OCI-LY7 (cell line): ENCODE data around the gene LPAR1. TPM values are rescaled to one million over a fixed set of nuclear protein-coding genes. Genes with fewer than 3 reads are reported as not detected.

ENCODE experiments used
- BruUV-seq: library from RNA; stranded (reverse); fragments of 400-500 nt; replicated peaks from 2 replicates; lab custom pipeline; 2021; lab: Mats Ljungman, UMichigan
- CTCF ChIA-PET: fragments of 300-600 bp; sonication (Branson Sonifier 250); formaldehyde crosslinking; loops from one replicate; lab custom pipeline; 2022; ENCODE audit warnings: antibody characterized with exemption; ENCODE audit not compliant: unreplicated experiment; lab: Charles Lee
- POLR2A ChIA-PET: fragments of 300-600 bp; sonication (Branson Sonifier 250); formaldehyde crosslinking; loops from one replicate; lab custom pipeline; 2022; ENCODE audit warnings: antibody characterized with exemption; lab: Charles Lee
- DNase-seq: peaks from one replicate; pipeline ENCODE4 v3.0.0-alpha.2; 2015; ENCODE audit warnings: low spot score
- H2AFZ ChIP-seq: fragments of 200-600 bp; sonication (generic), shearing (Covaris generic); 2 replicates; pipeline ENCODE4 v1.6.1; 2014; ENCODE audit warnings: mild to moderate bottlenecking, antibody characterized with exemption, low read length, moderate library complexity
- H3K27ac ChIP-seq: fragments of 200-600 bp; sonication (generic); 2 replicates; pipeline ENCODE4 v1.5.1; 2014; ENCODE audit warnings: mixed run types, low read depth, mild to moderate bottlenecking, moderate library complexity, low read length, inconsistent platforms; ENCODE audit not compliant: poor library complexity, severe bottlenecking
- H3K36me3 ChIP-seq: fragments of 200-600 bp; sonication (generic); 2 replicates; pipeline ENCODE4 v1.6.1; 2014; ENCODE audit warnings: mild to moderate bottlenecking, antibody characterized with exemption, low read length, moderate library complexity, mixed read lengths; ENCODE audit not compliant: insufficient read depth
- H3K4me1 ChIP-seq: fragments of 200-600 bp; sonication (generic); 2 replicates; pipeline ENCODE4 v1.5.1; 2014; ENCODE audit warnings: mild to moderate bottlenecking, low read length; ENCODE audit not compliant: insufficient read depth, poor library complexity, severe bottlenecking
- H3K4me2 ChIP-seq: fragments of 200-600 bp; sonication (generic); 2 replicates; pipeline ENCODE4 v1.6.1; 2014; ENCODE audit warnings: mild to moderate bottlenecking, low read length
- H3K4me3 ChIP-seq: fragments of 200-600 bp; sonication (generic); 2 replicates; pipeline ENCODE4 v1.5.1; 2014; ENCODE audit warnings: mild to moderate bottlenecking, low read depth, low read length; ENCODE audit not compliant: poor library complexity, severe bottlenecking
- H3K79me2 ChIP-seq: fragments of 200-600 bp; sonication (generic); 2 replicates; pipeline ENCODE4 v1.6.1; 2016; ENCODE audit warnings: low read depth, mild to moderate bottlenecking, low read length, moderate library complexity, mixed read lengths; ENCODE audit not compliant: insufficient read depth
- H3K9me2 ChIP-seq: fragments of 200-600 bp; sonication (generic); 2 replicates; pipeline ENCODE4 v1.6.1; 2016; ENCODE audit warnings: mild to moderate bottlenecking, low read length, mixed read lengths; ENCODE audit not compliant: insufficient read depth
- H3K9me3 ChIP-seq: fragments of 200-600 bp; sonication (generic); 2 replicates; pipeline ENCODE4 v1.6.1; 2014; ENCODE audit warnings: mild to moderate bottlenecking, mixed run types, low read length, mixed read lengths
- H4K20me1 ChIP-seq: fragments of 200-600 bp; sonication (generic); 2 replicates; pipeline ENCODE4 v1.6.1; 2014; ENCODE audit warnings: mild to moderate bottlenecking, antibody characterized with exemption, low read length, moderate library complexity, mixed read lengths; ENCODE audit not compliant: insufficient read depth
- EZH2phosphoT487 ChIP-seq: fragments of 200-600 bp; sonication (generic); IDR thresholded peaks from 2 replicates; pipeline ENCODE4 v1.6.1; 2018; ENCODE audit warnings: low read depth, borderline replicate concordance, mild to moderate bottlenecking, mixed run types, antibody characterized with exemption, low read length, moderate library complexity, mixed read lengths
- intact Hi-C: fragments of 100-400 bp; cut with micrococcal nuclease; formaldehyde crosslinking; loops from one replicate; pipeline ENCODE4 v1.10.0; 2022; ENCODE audit not compliant: unreplicated experiment
- total RNA-seq, 2 experiments: library from RNA; depleted of rRNA in 1 of 2; stranded (reverse); fragments of >200 nt in 1 of 2; shearing (Covaris generic) in 1 of 2; gene quantifications; 2 replicates each; pipeline ENCODE4 v1.2.3, GENCODE V29; 2014 to 2022
- TF ChIP-seq, protein P1 (sequence below): fragments of 200-600 bp; sonication (generic); conservative IDR thresholded peaks from 2 replicates; pipeline ENCODE4 v1.5.1; 2014; ENCODE audit warnings: mild to moderate bottlenecking, antibody characterized with exemption, low read length, moderate library complexity, mixed read lengths

The LPAR1 gene
- total RNA-seq, 2 experiments from 2014 or later = not detected

DNA sequence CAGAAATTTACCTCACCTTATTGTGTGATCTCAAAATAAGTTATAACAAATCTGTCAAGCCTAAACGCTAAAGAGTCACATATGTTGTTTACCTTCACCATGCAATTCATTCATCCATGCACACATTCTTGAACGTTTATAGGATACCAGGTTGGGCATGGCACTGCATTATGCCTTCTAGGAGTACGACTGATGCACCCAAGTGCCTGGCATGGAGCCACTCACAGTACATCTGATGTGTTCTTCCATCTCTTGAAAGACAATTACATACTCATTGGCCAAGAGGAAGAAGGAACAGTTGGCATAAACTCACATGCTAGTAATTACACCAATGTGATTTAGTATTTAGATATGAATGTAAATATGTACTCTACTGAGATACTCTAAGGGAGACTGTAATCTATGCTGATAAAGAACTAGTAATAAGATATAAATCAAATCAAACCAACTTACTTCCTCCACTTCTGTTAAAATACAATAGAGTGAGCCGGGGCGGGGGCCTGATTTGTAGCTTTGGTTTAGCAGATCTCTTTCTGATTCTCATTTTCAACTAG lies 90.7 kb downstream of the LPAR1 start:
- no TSS peak for BruUV-seq
- TF ChIP-seq, protein P1, sequence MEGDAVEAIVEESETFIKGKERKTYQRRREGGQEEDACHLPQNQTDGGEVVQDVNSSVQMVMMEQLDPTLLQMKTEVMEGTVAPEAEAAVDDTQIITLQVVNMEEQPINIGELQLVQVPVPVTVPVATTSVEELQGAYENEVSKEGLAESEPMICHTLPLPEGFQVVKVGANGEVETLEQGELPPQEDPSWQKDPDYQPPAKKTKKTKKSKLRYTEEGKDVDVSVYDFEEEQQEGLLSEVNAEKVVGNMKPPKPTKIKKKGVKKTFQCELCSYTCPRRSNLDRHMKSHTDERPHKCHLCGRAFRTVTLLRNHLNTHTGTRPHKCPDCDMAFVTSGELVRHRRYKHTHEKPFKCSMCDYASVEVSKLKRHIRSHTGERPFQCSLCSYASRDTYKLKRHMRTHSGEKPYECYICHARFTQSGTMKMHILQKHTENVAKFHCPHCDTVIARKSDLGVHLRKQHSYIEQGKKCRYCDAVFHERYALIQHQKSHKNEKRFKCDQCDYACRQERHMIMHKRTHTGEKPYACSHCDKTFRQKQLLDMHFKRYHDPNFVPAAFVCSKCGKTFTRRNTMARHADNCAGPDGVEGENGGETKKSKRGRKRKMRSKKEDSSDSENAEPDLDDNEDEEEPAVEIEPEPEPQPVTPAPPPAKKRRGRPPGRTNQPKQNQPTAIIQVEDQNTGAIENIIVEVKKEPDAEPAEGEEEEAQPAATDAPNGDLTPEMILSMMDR = no peak
- TF ChIP-seq EZH2phosphoT487 = no peak
- no peak overlapping the region for H3K4me2 ChIP-seq
- H3K9me3 ChIP-seq = no peaks in the 10 kb centered on the region
- H2AFZ ChIP-seq = no peak overlapping the region
- no peak for DNase-seq
- H3K9me2 ChIP-seq = no peaks in the 10 kb centered on the region
- no peaks in the 10 kb centered on the region for H3K4me1 ChIP-seq
- H3K36me3 ChIP-seq = no peaks in the 10 kb centered on the region
- no peaks in the 10 kb centered on the region for H3K79me2 ChIP-seq
- no peak overlapping the region for H3K4me3 ChIP-seq
- H3K27ac ChIP-seq = no peak overlapping the region
- no peaks in the 10 kb centered on the region for H4K20me1 ChIP-seq
- ChIA-PET CTCF (no interaction called here), POLR2A (no interaction called here)
- intact Hi-C loops = no loop called here

DNA sequence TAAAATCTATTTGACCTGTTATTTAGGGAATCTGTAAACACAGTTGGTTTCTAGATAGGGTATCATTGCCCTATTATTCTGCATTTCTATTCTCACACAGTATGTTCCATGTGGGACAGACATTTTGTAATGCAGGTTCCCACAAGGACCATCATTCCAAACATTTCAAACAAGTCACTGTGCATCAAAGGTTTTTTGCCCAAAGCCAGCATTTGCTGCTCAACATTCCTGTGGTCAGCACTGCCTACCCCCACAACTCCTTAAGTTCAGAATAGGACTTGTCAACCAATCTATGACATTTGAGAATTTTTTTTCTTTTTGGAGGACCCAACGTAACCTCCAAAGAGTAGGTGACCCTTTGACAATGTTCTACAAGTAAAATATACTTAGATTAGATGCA lies 95.7 kb downstream of the LPAR1 start:
- TF ChIP-seq, protein P1 = no peak
- no peak for TF ChIP-seq EZH2phosphoT487
- BruUV-seq = no TSS peak
- Histone ChIP-seq H3K4me2 (no peak overlapping the region), H3K4me1 (no peaks in the 10 kb centered on the region), H3K36me3 (no peaks in the 10 kb centered on the region), H3K9me2 (no peaks in the 10 kb centered on the region), H3K9me3 (no peaks in the 10 kb centered on the region), H4K20me1 (no peaks in the 10 kb centered on the region), H2AFZ (no peak overlapping the region), H3K4me3 (no peak overlapping the region), H3K27ac (no peak overlapping the region), H3K79me2 (no peaks in the 10 kb centered on the region)
- POLR2A ChIA-PET = no interaction called here
- intact Hi-C loops = no loop called here
- no peak for DNase-seq
- CTCF ChIA-PET = no interaction called here

DNA sequence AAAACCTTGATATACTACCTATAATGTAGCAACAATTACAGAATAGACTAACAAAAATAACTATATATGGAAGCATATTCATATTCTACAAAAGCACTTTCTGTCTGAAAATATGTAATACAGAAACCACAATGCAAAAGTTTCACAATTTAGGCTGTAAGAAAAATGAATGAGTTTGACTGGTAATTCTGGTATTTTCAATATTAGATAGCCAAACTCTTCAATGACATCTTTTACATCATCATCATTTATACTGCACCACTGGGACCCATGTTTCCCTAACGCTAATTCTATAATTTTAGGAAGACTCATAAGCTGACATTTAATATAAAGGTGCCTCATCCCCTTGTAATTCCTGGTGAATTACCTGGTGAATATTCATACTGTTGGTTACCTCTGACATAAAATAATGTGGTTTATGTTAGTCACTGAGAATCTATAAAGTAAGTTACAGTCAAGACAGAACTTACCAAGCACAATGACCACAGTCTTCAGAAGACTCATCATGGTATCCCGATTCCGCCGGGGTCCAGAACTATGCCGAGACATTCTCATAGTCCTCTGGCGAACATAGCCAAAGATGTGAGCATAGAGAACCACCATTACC lies 97.2 kb downstream of the LPAR1 start:
- POLR2A ChIA-PET = no interaction called here
- Histone ChIP-seq H3K36me3 (no peaks in the 10 kb centered on the region), H3K4me1 (no peaks in the 10 kb centered on the region)

More for the DNA sequence above, 97.2 kb downstream of the LPAR1 start:
- Histone ChIP-seq H3K9me3 (no peaks in the 10 kb centered on the region), H3K4me3 (no peak overlapping the region), H3K4me2 (no peak overlapping the region), H4K20me1 (no peaks in the 10 kb centered on the region), H3K27ac (no peak overlapping the region), H3K9me2 (no peaks in the 10 kb centered on the region), H2AFZ (no peak overlapping the region), H3K79me2 (no peaks in the 10 kb centered on the region)
- intact Hi-C loops = no loop called here
- CTCF ChIA-PET = no interaction called here
- no TSS peak for BruUV-seq
- DNase-seq = no peak
- TF ChIP-seq EZH2phosphoT487 = no peak
- TF ChIP-seq, protein P1 = no peak
